HCT116 (cell line): ENCODE data around the gene UBE2O. TPM values are rescaled to one million over a fixed set of nuclear protein-coding genes. Genes with fewer than 3 reads are reported as not detected.

ENCODE experiments used
- ATAC-seq: fragments of 200-7000 bp; cut with Tn5 transposase; 2 replicates; pipeline ENCODE4 v1.9.1; 2020; ENCODE audit warnings: mild to moderate bottlenecking, moderate library complexity
- BruUV-seq: library from RNA; stranded (reverse); fragments of 400-500 nt; replicated peaks from 2 replicates; lab custom pipeline; 2021; lab: Mats Ljungman, UMichigan
- CTCF ChIA-PET: fragments of 300-600 bp; sonication (Branson Sonifier 250); formaldehyde crosslinking; loops from one replicate; lab custom pipeline; 2021; ENCODE audit warnings: antibody characterized with exemption; lab: Charles Lee
- POLR2A ChIA-PET: fragments of 300-600, 350-600 bp; sonication (Branson Sonifier 250); formaldehyde crosslinking; loops from one replicate; lab custom pipeline; 2021; ENCODE audit warnings: antibody characterized with exemption; lab: Charles Lee
- RAD21 ChIA-PET, 2 experiments: fragments of 300-600 bp; sonication (Branson Sonifier 250); formaldehyde crosslinking; loops; one replicate each; lab custom pipeline; 2023; ENCODE audit warnings: low total read pairs in 2 of 2; ENCODE audit not compliant: uncharacterized antibody in 2 of 2, unreplicated experiment in 2 of 2, low non-redundant PET in 1 of 2; lab: Charles Lee
- DNase-seq: peaks from one replicate; pipeline ENCODE4 v3.0.0-alpha.2; 2010; ENCODE audit warnings: low read depth, low spot score
- H2AFZ ChIP-seq: fragments of 200-600 bp; shearing (Covaris generic), sonication (generic); 2 replicates; pipeline ENCODE4 v1.6.1; 2017; ENCODE audit warnings: low read depth, mixed run types, mixed read lengths, antibody characterized with exemption, low read length; ENCODE audit not compliant: poor library complexity, severe bottlenecking
- H3K27ac ChIP-seq: 2 replicates; pipeline ENCODE4 v1.5.1; 2012; ENCODE audit warnings: low read depth, low read length
- H3K27me3 ChIP-seq: fragments of 200-600 bp; sonication (generic); 2 replicates; pipeline ENCODE4 v1.6.1; 2016; ENCODE audit warnings: mixed run types, low read length, mixed read lengths; ENCODE audit not compliant: insufficient read depth
- H3K36me3 ChIP-seq, 2 experiments: fragments of 200-500 bp in 1 of 2; fragments of 200-600 bp in 1 of 2; sonication (Bioruptor generic) in 1 of 2; sonication (generic) in 1 of 2; 2 replicates each; pipeline versions ENCODE4 v1.5.1 to v1.6.1; 2014 to 2016; ENCODE audit warnings: low read length in 2 of 2, inconsistent platforms in 1 of 2, mixed read lengths in 1 of 2, mixed run types in 1 of 2; ENCODE audit not compliant: insufficient read depth in 2 of 2, control insufficient read depth in 1 of 2
- H3K4me1 ChIP-seq, 2 experiments: fragments of 200-600 bp in 1 of 2; sonication (generic) in 1 of 2; 2 replicates each; pipeline versions ENCODE4 v1.5.1 to v1.6.1; 2012 to 2017; ENCODE audit warnings: low read length in 2 of 2, inconsistent platforms in 1 of 2, mild to moderate bottlenecking in 1 of 2, mixed read lengths in 1 of 2, mixed run types in 1 of 2, moderate library complexity in 1 of 2; ENCODE audit not compliant: insufficient read depth in 2 of 2, control insufficient read depth in 1 of 2
- H3K4me2 ChIP-seq: fragments of 200-600 bp; sonication (generic); 2 replicates; pipeline ENCODE4 v1.6.1; 2017; ENCODE audit warnings: mixed run types, low read length, mixed read lengths
- H3K4me3 ChIP-seq, 2 experiments: fragments of 200-600 bp in 1 of 2; sonication (generic) in 1 of 2; replicated peaks in 1 of 2; 2 replicates each; pipeline ENCODE4 v1.5.1; 2011 to 2016; ENCODE audit warnings: low read length in 2 of 2, control low read depth in 1 of 2, low read depth in 1 of 2, mild to moderate bottlenecking in 1 of 2, mixed read lengths in 1 of 2, mixed run types in 1 of 2
- H3K79me2 ChIP-seq: fragments of 200-600 bp; sonication (generic); 2 replicates; pipeline ENCODE4 v1.6.1; 2017; ENCODE audit warnings: mild to moderate bottlenecking, mixed run types, low read length, moderate library complexity, mixed read lengths; ENCODE audit not compliant: insufficient read depth
- H3K9ac ChIP-seq: fragments of 200-600 bp; sonication (generic); 2 replicates; pipeline ENCODE4 v1.6.1; 2016; ENCODE audit warnings: low read length, mixed read lengths
- H3K9me2 ChIP-seq: fragments of 200-600 bp; sonication (generic), shearing (Covaris generic); 2 replicates; pipeline ENCODE4 v1.6.1; 2017; ENCODE audit warnings: mixed run types, mild to moderate bottlenecking, moderate library complexity; ENCODE audit not compliant: insufficient read depth
- H3K9me3 ChIP-seq, 2 experiments: fragments of 200-500 bp in 1 of 2; fragments of 200-600 bp in 1 of 2; sonication (Bioruptor generic) in 1 of 2; sonication (generic) in 1 of 2; 2 replicates each; pipeline ENCODE4 v1.6.1; 2014 to 2017; ENCODE audit warnings: low read length in 2 of 2, mixed read lengths in 2 of 2, inconsistent platforms in 1 of 2, low read depth in 1 of 2, mild to moderate bottlenecking in 1 of 2, mixed run types in 1 of 2, moderate library complexity in 1 of 2; ENCODE audit not compliant: control insufficient read depth in 1 of 2, insufficient read depth in 1 of 2
- H4K20me1 ChIP-seq: fragments of 200-600 bp; sonication (generic), shearing (Covaris generic); 2 replicates; pipeline ENCODE4 v1.6.1; 2017; ENCODE audit warnings: mixed run types, mild to moderate bottlenecking, moderate library complexity; ENCODE audit not compliant: insufficient read depth
- CBX3 ChIP-seq: IDR thresholded peaks from 2 replicates; pipeline ENCODE4 v1.6.1; 2012; ENCODE audit warnings: low read depth
- CEBPB ChIP-seq: IDR thresholded peaks from 2 replicates; pipeline ENCODE4 v1.6.1; 2012; ENCODE audit warnings: low read depth
- EZH2 ChIP-seq: fragments of 200-600 bp; sonication (generic); IDR thresholded peaks from 2 replicates; pipeline ENCODE4 v1.6.1; 2017; ENCODE audit warnings: antibody characterized with exemption, mixed run types
- EZH2phosphoT487 ChIP-seq: fragments of 200-600 bp; IDR thresholded peaks from 2 replicates; pipeline ENCODE4 v1.6.1; 2018; ENCODE audit warnings: antibody characterized with exemption, borderline replicate concordance
- FOSL1 ChIP-seq: IDR thresholded peaks from 2 replicates; pipeline ENCODE4 v1.6.1; 2012; ENCODE audit warnings: low read depth
- RAD21 ChIP-seq: IDR thresholded peaks from 2 replicates; pipeline ENCODE4 v1.6.1; 2012; ENCODE audit warnings: low read depth, mild to moderate bottlenecking
- SIN3A ChIP-seq: IDR thresholded peaks from 2 replicates; pipeline ENCODE4 v1.6.1; 2012; ENCODE audit warnings: low read depth
- SRF ChIP-seq: IDR thresholded peaks from 2 replicates; pipeline ENCODE4 v1.6.1; 2012; ENCODE audit warnings: low read depth
- YY1 ChIP-seq: IDR thresholded peaks from 2 replicates; pipeline ENCODE4 v1.6.1; 2011; ENCODE audit warnings: low read length, low read depth, moderate library complexity, mild to moderate bottlenecking; ENCODE audit not compliant: insufficient replicate concordance; ENCODE audit errors: extremely low read depth
- ZFX ChIP-seq: fragments of 450-650 bp; IDR thresholded peaks from 2 replicates; pipeline ENCODE4 v1.6.1; 2017
- ZNF274 ChIP-seq: fragments of 200-500 bp; sonication (Bioruptor generic); IDR thresholded peaks from 2 replicates; pipeline ENCODE4 v1.6.1; 2014; ENCODE audit warnings: mild to moderate bottlenecking, low read depth, low read length, inconsistent platforms
- intact Hi-C: fragments of 100-400 bp; cut with micrococcal nuclease; formaldehyde crosslinking; loops from 2 replicates; pipeline ENCODE4 v1.10.0; 2022
- total RNA-seq: library from RNA; stranded (reverse); gene quantifications from one replicate; pipeline ENCODE4 v1.2.1, GENCODE V29; 2021; ENCODE audit not compliant: unreplicated experiment
- TF ChIP-seq, protein P1 (sequence below): IDR thresholded peaks from 2 replicates; pipeline ENCODE4 v1.6.1; 2012
- TF ChIP-seq, protein P2 (sequence below): IDR thresholded peaks from 2 replicates; pipeline ENCODE4 v1.6.1; 2012; ENCODE audit warnings: low read depth
- TF ChIP-seq, protein P3 (sequence below), 3 experiments: fragments of 200-600 bp in 1 of 3; sonication (generic) in 1 of 3; IDR thresholded peaks in 2 of 3; conservative IDR thresholded peaks in 1 of 3; 2 replicates each; pipeline ENCODE4 v1.5.1; 2012 to 2017; ENCODE audit warnings: low read depth in 2 of 3, low read length in 2 of 3, antibody characterized with exemption in 1 of 3, borderline replicate concordance in 1 of 3, control low read depth in 1 of 3, mild to moderate bottlenecking in 1 of 3, mixed read lengths in 1 of 3, mixed run types in 1 of 3, moderate library complexity in 1 of 3; ENCODE audit not compliant: insufficient read depth in 1 of 3
- TF ChIP-seq, protein P4 (sequence below): IDR thresholded peaks from 2 replicates; pipeline ENCODE4 v1.6.1; 2012

The UBE2O gene
- total RNA-seq, 1 experiment from 2014 or later = 59.1 TPM

DNA sequence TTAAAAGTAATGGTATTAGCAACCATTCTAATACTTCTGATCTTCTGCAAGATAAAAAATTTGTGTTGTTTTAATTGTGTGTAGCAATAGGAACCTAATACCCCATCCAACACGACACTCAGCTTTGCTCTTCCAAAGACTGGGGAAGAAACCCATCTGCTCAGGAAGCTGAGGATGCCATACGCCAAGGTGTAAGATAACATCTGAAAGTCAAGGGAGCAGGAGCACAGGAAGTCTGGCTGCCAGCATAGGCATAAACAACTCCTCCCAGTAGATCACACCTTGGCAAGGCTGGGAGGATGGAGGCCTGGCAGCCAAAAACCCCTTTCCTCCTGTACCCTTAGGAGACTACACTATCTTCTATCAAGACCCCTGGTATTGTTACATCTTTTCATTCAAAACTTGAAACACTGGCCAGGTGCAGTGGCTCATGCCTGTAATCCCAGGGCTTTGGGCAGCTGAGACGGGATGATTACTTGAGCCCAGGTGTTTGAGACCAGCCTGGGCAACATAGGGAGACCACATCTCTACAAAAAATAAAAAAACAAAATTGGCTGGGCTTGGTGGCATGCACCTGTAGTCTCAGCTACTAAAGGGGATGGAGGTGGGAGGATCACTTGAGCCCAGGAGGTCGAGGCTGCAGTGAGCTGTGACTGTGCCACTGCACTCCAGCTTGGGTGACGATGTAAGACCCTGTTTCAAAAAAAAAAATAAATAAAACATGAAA is 74.2 kb downstream of the UBE2O start:
- Histone ChIP-seq H3K4me2 (no peak overlapping the region), H3K9ac (no peak overlapping the region), H3K27ac (no peak overlapping the region), H3K4me3 (no peak overlapping the region), H2AFZ (no peak overlapping the region), H3K27me3 (no peaks in the 10 kb centered on the region), H3K4me1 (peaks cover 7 to 16% of the 10 kb centered on the region in 2 experiments), H4K20me1 (no peaks in the 10 kb centered on the region), H3K9me2 (no peaks in the 10 kb centered on the region), H3K36me3 (no peaks in the 10 kb centered on the region), H3K9me3 (no peaks in the 10 kb centered on the region), H3K79me2 (no peaks in the 10 kb centered on the region)
- TF ChIP-seq SIN3A (no peak), SRF (no peak), ZFX (no peak), FOSL1 (no peak), CBX3 (no peak), YY1 (no peak), RAD21 (no peak), CEBPB (no peak), EZH2 (no peak), ZNF274 (no peak), EZH2phosphoT487 (no peak)
- TF ChIP-seq, protein P1, sequence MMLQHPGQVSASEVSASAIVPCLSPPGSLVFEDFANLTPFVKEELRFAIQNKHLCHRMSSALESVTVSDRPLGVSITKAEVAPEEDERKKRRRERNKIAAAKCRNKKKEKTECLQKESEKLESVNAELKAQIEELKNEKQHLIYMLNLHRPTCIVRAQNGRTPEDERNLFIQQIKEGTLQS = no peak
- TF ChIP-seq, protein P2, sequence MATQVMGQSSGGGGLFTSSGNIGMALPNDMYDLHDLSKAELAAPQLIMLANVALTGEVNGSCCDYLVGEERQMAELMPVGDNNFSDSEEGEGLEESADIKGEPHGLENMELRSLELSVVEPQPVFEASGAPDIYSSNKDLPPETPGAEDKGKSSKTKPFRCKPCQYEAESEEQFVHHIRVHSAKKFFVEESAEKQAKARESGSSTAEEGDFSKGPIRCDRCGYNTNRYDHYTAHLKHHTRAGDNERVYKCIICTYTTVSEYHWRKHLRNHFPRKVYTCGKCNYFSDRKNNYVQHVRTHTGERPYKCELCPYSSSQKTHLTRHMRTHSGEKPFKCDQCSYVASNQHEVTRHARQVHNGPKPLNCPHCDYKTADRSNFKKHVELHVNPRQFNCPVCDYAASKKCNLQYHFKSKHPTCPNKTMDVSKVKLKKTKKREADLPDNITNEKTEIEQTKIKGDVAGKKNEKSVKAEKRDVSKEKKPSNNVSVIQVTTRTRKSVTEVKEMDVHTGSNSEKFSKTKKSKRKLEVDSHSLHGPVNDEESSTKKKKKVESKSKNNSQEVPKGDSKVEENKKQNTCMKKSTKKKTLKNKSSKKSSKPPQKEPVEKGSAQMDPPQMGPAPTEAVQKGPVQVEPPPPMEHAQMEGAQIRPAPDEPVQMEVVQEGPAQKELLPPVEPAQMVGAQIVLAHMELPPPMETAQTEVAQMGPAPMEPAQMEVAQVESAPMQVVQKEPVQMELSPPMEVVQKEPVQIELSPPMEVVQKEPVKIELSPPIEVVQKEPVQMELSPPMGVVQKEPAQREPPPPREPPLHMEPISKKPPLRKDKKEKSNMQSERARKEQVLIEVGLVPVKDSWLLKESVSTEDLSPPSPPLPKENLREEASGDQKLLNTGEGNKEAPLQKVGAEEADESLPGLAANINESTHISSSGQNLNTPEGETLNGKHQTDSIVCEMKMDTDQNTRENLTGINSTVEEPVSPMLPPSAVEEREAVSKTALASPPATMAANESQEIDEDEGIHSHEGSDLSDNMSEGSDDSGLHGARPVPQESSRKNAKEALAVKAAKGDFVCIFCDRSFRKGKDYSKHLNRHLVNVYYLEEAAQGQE = no peak
- TF ChIP-seq, protein P3, sequence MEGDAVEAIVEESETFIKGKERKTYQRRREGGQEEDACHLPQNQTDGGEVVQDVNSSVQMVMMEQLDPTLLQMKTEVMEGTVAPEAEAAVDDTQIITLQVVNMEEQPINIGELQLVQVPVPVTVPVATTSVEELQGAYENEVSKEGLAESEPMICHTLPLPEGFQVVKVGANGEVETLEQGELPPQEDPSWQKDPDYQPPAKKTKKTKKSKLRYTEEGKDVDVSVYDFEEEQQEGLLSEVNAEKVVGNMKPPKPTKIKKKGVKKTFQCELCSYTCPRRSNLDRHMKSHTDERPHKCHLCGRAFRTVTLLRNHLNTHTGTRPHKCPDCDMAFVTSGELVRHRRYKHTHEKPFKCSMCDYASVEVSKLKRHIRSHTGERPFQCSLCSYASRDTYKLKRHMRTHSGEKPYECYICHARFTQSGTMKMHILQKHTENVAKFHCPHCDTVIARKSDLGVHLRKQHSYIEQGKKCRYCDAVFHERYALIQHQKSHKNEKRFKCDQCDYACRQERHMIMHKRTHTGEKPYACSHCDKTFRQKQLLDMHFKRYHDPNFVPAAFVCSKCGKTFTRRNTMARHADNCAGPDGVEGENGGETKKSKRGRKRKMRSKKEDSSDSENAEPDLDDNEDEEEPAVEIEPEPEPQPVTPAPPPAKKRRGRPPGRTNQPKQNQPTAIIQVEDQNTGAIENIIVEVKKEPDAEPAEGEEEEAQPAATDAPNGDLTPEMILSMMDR (IDR thresholded peaks at IDR 0.05 in 2 of 3, conservative IDR thresholded peaks at IDR 0.05 in 1 of 3; ENCODE audit: borderline replicate concordance in 1 of 3, insufficient read depth in 1 of 3, low read depth in 2 of 3, low read length in 2 of 3) = no peak
- TF ChIP-seq, protein P4, sequence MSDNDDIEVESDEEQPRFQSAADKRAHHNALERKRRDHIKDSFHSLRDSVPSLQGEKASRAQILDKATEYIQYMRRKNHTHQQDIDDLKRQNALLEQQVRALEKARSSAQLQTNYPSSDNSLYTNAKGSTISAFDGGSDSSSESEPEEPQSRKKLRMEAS = no peak
- intact Hi-C loops = no loop called here
- POLR2A ChIA-PET = no interaction called here
- ATAC-seq (no peak), DNase-seq (no peak)
- no TSS peak for BruUV-seq
- CTCF ChIA-PET = interaction anchor here (0.9 to 5.3 kb wide), 3 partner anchors 8 to 13 kb away, joined by 4 to 40 read pairs (median 19); no protein-coding TSS in a partner anchor
- RAD21 ChIA-PET = no interaction called here
